PC-3 (cell line): Measurements from ENCODE around the gene SLC27A4. TPM values are rescaled to one million over a fixed set of nuclear protein-coding genes. Genes with fewer than 3 reads are reported as not detected.
A peak's percentile ranks its signal among the peaks of the same experiment; 100 is the strongest.

ENCODE experiments used
- ATAC-seq: fragments of 200-7000 bp; cut with Tn5 transposase; 2 replicates; pipeline ENCODE4 v1.9.1; 2020; ENCODE audit warnings: mild to moderate bottlenecking, moderate library complexity
- BruUV-seq: library from RNA; stranded (reverse); fragments of 400-500 nt; replicated peaks from 2 replicates; lab custom pipeline; 2021; lab: Mats Ljungman, UMichigan
- CTCF ChIA-PET: fragments of 300-600 bp; sonication (Branson Sonifier 250); formaldehyde crosslinking; loops from one replicate; lab custom pipeline; 2022; ENCODE audit warnings: antibody characterized with exemption; lab: Charles Lee
- POLR2A ChIA-PET: fragments of 300-600 bp; sonication (Branson Sonifier 250); formaldehyde crosslinking; loops from one replicate; lab custom pipeline; 2022; ENCODE audit warnings: antibody characterized with exemption; ENCODE audit not compliant: unreplicated experiment; lab: Charles Lee
- DNase-seq: peaks from one replicate; pipeline ENCODE4 v3.0.0-alpha.2; 2015
- H2AFZ ChIP-seq: fragments of 300-600 bp; sonication (generic); 2 replicates; pipeline ENCODE4 v1.6.0; 2016; ENCODE audit warnings: antibody characterized with exemption, low read length
- H3F3A ChIP-seq: fragments of 300-600 bp; sonication (generic); one replicate; pipeline ENCODE4 v1.6.0; 2017; ENCODE audit warnings: antibody characterized with exemption, low read length, control low read depth, mild to moderate bottlenecking; ENCODE audit not compliant: unreplicated experiment
- H3K27ac ChIP-seq: fragments of 300-600 bp; sonication (generic); 2 replicates; pipeline ENCODE4 v1.5.1; 2016; ENCODE audit warnings: mild to moderate bottlenecking, low read length
- H3K27me3 ChIP-seq: fragments of 300-600 bp; sonication (generic); 2 replicates; pipeline ENCODE4 v1.6.1; 2016; ENCODE audit warnings: low read length, mixed read lengths
- H3K36me3 ChIP-seq: fragments of 300-600 bp; sonication (generic); 2 replicates; pipeline ENCODE4 v1.6.1; 2016; ENCODE audit warnings: low read depth, mixed run types, low read length, mixed read lengths
- H3K4me1 ChIP-seq: fragments of 300-600 bp; sonication (generic); 2 replicates; pipeline ENCODE4 v1.5.1; 2016; ENCODE audit warnings: low read length; ENCODE audit not compliant: insufficient read depth
- H3K4me2 ChIP-seq: fragments of 300-600 bp; sonication (generic); 2 replicates; pipeline ENCODE4 v1.6.0; 2016; ENCODE audit warnings: low read length
- H3K4me3 ChIP-seq: fragments of 300-600 bp; sonication (generic); 2 replicates; pipeline ENCODE4 v1.5.1; 2016; ENCODE audit warnings: mild to moderate bottlenecking, low read length, mixed read lengths
- H3K79me2 ChIP-seq: fragments of 300-600 bp; sonication (generic); 2 replicates; pipeline ENCODE4 v1.6.1; 2017; ENCODE audit warnings: low read length, mixed read lengths
- H3K9ac ChIP-seq: fragments of 300-600 bp; sonication (generic); 2 replicates; pipeline ENCODE4 v1.6.0; 2016; ENCODE audit warnings: mild to moderate bottlenecking, low read length
- H3K9me2 ChIP-seq: fragments of 300-600 bp; sonication (generic); replicated peaks from 2 replicates; pipeline ENCODE4 v1.6.1; 2016; ENCODE audit warnings: mixed run types, low read length, mixed read lengths
- H3K9me3 ChIP-seq: fragments of 300-600 bp; sonication (generic); 2 replicates; pipeline ENCODE4 v1.6.1; 2016; ENCODE audit warnings: low read length, mixed read lengths
- H4K20me1 ChIP-seq: fragments of 300-600 bp; sonication (generic); 2 replicates; pipeline ENCODE4 v1.6.1; 2016; ENCODE audit warnings: low read length, mixed read lengths
- EZH2 ChIP-seq: fragments of 300-600 bp; sonication (generic); IDR thresholded peaks from one replicate; pipeline ENCODE4 v1.6.1; 2017; ENCODE audit warnings: antibody characterized with exemption, mild to moderate bottlenecking, low read length; ENCODE audit not compliant: unreplicated experiment
- EZH2phosphoT487 ChIP-seq: fragments of 300-600 bp; sonication (generic); IDR thresholded peaks from 2 replicates; pipeline ENCODE4 v1.6.1; 2018; ENCODE audit warnings: mild to moderate bottlenecking, antibody characterized with exemption, low read length, borderline replicate concordance
- intact Hi-C: fragments of 100-400 bp; cut with micrococcal nuclease; formaldehyde crosslinking; loops from 2 replicates; pipeline ENCODE4 v1.9.0; 2023
- total RNA-seq: library from RNA; depleted of rRNA; stranded (reverse); fragments of >200 nt; gene quantifications from 2 replicates; pipeline ENCODE4 v1.2.3, GENCODE V29; 2014
- TF ChIP-seq, protein P1 (sequence below): fragments of 300-600 bp; sonication (generic); conservative IDR thresholded peaks from 2 replicates; pipeline ENCODE4 v1.5.1; 2017; ENCODE audit warnings: antibody characterized with exemption, low read depth, mild to moderate bottlenecking, low read length

SLC27A4 gene
- total RNA-seq, 1 experiment from 2014 or later, result 39.1 TPM

DNA sequence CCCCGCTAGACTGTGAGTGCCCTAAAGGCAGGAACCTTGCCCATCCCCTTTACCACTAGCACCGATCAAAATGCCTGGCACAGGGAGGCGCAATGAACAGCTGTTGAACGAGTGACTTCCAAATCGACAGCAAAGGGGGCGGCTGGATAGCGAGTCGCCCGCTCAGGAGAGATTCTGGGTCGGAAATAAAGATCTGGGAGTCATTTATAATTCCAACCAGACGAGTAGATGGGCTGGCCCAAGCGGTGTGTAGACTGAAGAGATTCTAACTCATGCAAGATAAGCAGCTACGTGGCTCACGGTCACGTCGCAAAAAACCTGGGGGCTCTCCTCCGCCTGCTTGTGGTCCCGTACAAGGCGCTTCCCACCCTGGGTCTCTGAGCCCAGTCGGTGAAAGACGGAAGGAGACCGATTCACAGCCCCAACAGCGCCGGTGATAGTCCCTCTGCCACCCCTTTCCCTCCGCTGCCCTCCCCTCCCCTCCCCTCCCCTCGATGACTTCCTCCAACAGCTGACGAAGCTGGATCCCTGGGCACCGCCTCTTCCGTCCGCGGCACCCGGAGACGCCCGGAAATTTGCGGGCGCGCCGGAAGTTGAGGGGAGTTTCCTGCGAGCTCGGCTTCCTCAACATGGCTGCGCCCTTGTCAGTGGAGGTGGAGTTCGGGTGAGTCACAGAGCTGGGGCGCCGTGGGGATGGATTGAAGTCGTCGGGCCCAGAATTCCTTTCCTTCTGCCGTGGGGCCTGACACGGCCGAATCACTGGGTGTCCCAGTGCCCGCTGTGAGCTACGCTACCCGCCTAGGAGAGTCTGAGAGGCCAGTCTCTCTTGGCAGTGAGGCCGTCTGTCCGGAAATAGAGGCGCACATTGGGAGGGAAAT is 30.7 kb downstream of the SLC27A4 start, which contains the start of gene URM1:
Gene URM1, plus strand, starts transcription at position 623 of the 878 bp plus-strand sequence. Its CDS starts 7 bp downstream, at position 630.
- Histone ChIP-seq H3K9me3 (no peaks in the 10 kb centered on the region), H2AFZ (peak within 1 kb of the TSS; percentile 93), H3F3A (no peaks in the 10 kb centered on the region), H3K9ac (peak within 1 kb of the TSS; percentile 96), H3K4me1 (peaks cover 12% of the 10 kb centered on the region; the same call in 1 of the 2 replicates), H3K27ac (peak within 1 kb of the TSS; percentile 77), H3K79me2 (peaks cover 41% of the 10 kb centered on the region), H3K36me3 (no peaks in the 10 kb centered on the region), H3K27me3 (no peaks in the 10 kb centered on the region), H3K4me2 (peak within 1 kb of the TSS; percentile 90), H3K4me3 (peak within 1 kb of the TSS; percentile 97), H3K9me2 (no peaks in the 10 kb centered on the region), H4K20me1 (no peaks in the 10 kb centered on the region)
- DNase-seq, result peak; percentile 95
- TF ChIP-seq EZH2phosphoT487, result no peak
- TF ChIP-seq, protein P1, sequence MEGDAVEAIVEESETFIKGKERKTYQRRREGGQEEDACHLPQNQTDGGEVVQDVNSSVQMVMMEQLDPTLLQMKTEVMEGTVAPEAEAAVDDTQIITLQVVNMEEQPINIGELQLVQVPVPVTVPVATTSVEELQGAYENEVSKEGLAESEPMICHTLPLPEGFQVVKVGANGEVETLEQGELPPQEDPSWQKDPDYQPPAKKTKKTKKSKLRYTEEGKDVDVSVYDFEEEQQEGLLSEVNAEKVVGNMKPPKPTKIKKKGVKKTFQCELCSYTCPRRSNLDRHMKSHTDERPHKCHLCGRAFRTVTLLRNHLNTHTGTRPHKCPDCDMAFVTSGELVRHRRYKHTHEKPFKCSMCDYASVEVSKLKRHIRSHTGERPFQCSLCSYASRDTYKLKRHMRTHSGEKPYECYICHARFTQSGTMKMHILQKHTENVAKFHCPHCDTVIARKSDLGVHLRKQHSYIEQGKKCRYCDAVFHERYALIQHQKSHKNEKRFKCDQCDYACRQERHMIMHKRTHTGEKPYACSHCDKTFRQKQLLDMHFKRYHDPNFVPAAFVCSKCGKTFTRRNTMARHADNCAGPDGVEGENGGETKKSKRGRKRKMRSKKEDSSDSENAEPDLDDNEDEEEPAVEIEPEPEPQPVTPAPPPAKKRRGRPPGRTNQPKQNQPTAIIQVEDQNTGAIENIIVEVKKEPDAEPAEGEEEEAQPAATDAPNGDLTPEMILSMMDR, result peak; percentile 23; the same call in 1 of the 2 replicates
- no peak for TF ChIP-seq EZH2
- POLR2A ChIA-PET, result interaction anchor here (0.6 to 0.7 kb wide), 4 partner anchors 13 to 209 kb away, joined by 3 to 14 read pairs (median 8); no protein-coding TSS in a partner anchor
- CTCF ChIA-PET, result interaction anchor here (0.6 to 1.2 kb wide), 4 partner anchors 9 to 319 kb away, joined by 4 to 6 read pairs (median 6); no protein-coding TSS in a partner anchor
- BruUV-seq, result TSS peak; percentile 98
- ATAC-seq, result peak; percentile 92
- intact Hi-C loops, result no loop called here

DNA sequence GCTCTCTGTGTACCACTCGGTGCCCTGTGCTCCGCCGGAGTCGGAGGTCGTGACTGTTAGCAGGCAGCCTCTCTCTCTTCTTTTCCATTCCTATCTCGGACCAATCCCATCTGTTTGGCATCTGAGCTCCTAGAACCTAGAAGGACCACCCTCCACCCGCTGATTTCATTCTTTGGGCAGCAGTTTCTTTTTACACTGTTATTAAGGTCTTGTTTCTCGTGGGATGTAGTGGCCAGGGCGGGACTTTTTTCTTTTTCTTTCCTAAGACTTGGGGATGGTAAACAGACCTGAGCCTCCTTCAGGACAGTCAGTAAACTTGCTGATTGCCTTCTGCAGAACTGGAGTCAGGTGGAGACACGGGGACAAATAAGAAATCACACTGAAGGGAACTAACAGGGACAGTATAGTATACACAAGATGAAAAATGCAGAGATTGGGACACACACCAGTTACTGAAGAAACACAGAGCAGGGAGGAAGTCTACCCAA is 31.3 kb downstream of the SLC27A4 start:
- H3F3A ChIP-seq, result no peaks in the 10 kb centered on the region
- no peaks in the 10 kb centered on the region for H4K20me1 ChIP-seq
- TF ChIP-seq EZH2, result no peak
- no peak for TF ChIP-seq EZH2phosphoT487
- TF ChIP-seq, protein P1, result no peak
- peak overlapping the region; percentile 90 for H3K4me2 ChIP-seq
- ATAC-seq (no peak; the same call in 1 of the 2 replicates), DNase-seq (no peak)
- peak overlapping the region; percentile 97 for H3K4me3 ChIP-seq
- BruUV-seq, result TSS peak; percentile 79
- peak overlapping the region; percentile 85 for H2AFZ ChIP-seq
- H3K36me3 ChIP-seq, result no peaks in the 10 kb centered on the region
- H3K9me2 ChIP-seq, result no peaks in the 10 kb centered on the region
- peak overlapping the region; percentile 96 for H3K9ac ChIP-seq
- CTCF ChIA-PET, result interaction anchor here (0.6 to 1.2 kb wide), 3 partner anchors 9 to 319 kb away, joined by 5 to 6 read pairs (median 6); no protein-coding TSS in a partner anchor
- peak overlapping the region; percentile 77 for H3K27ac ChIP-seq
- POLR2A ChIA-PET, result interaction anchor here (0.6 to 0.7 kb wide), 3 partner anchors 13 to 208 kb away, joined by 5 to 14 read pairs (median 12); no protein-coding TSS in a partner anchor
- H3K4me1 ChIP-seq, result peaks cover 12% of the 10 kb centered on the region; the same call in 1 of the 2 replicates
- peaks cover 41% of the 10 kb centered on the region for H3K79me2 ChIP-seq
- H3K9me3 ChIP-seq, result no peaks in the 10 kb centered on the region
- no peaks in the 10 kb centered on the region for H3K27me3 ChIP-seq
- intact Hi-C loops, result no loop called here
